ENCODE measurements around the gene FCN3.
"Not testable (repeated sequence)": the region's sequence is repeated elsewhere in the genome, so short reads cannot be mapped to it uniquely, and the experiment has no call there.

FCN3 gene

GRCh38 chr1:27399251-27400025 lies 24.8 kb upstream of the FCN3 start:
- no peak for DNase-seq (ENCODE audit: low read depth in 2 of 2)

DNA sequence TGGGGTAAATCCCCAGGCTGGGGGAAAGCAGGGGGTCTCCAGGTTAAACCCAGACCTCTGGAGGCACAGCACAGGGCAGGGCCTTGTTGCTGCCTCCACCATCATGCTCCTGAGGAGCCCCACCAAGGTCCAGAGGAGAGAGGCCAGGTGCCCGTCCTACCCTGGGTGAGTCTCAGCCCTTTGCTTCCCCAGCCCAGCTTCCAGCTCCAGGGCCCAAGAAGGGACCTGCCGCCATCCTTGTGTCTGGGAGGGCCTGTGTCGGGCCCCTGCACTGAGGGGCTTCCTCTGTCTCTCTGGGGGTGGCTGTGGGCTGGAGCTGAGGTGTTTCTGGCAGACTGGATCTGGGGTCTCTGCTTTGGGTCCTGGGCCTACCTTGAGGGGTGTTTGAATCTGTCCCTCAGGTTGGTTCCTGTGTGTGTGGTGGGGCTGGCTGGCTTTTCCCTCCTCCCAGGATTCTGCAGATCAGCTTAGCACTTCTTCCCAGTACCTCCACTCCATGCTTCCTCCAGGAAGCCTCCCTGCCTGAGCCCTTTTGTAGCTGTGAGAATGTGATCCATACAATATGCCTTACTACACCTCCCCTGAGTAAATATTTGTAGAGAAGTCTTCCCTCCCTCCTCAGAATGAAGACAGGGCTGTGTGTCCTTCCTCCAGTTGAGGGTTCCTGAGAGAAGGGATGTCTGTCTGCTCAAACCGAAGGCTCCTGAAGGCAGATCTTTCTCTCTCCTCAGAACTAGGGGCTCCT lies 24.0 kb upstream of the FCN3 start:
- DNase-seq (ENCODE audit: low read depth in 2 of 2), result no peak

DNA sequence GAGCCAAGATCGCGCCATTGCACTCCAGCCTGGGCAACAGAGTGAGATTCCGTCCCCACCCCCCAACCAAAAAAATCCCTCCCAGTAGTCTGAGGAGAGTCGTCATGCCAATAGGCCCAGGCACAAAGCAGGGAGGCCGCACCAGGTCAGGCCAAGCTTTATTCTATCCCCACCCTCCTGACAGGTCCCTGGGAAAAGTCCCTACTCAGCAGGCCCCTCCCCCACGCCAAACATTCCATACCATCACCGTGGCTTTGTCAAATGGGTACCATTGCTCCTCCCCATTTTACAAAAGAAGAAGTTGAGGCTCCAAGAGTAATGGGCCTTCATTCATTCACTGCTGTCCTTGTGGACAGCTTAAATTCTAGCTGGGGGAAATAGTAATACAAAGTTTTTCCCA lies 23.1 kb upstream of the FCN3 start:
- DNase-seq (ENCODE audit: low read depth in 2 of 2), result no peak

GRCh38 chr1:27397110-27397509 lies 22.5 kb upstream of the FCN3 start:
- DNase-seq (ENCODE audit: low read depth in 2 of 2), result no peak

DNA sequence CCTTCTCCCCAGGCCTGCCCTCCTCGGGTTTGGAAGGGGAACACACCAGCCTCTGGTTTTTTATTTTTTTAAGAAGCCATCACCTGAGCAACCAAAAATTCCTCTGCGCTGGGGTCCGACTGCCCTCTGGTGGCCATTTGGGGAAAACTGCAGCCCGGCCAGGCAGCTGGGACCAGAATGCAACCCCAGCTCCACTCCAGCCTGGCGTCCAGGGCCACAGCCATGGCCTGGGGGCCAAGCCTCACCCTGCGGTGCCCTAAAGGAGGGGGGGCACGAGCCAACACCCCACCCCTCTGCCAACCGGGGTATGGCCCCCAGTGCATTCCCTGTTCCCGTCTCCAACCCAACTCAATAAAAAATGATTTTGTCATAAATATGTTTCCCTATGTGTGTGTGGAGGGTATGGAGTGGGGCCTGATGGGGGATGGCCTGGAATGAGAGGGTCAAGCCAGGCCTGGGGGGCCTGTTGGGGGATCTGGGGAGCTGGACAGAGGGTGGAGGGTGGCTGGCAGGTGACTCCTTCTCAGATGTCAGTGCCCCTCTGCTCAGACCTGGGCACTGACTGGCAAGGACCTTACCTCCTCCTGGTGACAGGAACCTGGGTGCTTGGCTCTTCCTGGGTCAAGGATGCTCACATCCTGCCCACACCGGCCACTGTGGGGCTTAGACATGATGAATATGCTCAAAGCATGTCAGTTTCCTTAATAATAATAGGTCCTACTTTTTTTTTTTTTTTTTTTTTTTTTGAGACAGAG lies 21.0 kb upstream of the FCN3 start:
- DNase-seq (ENCODE audit: low read depth in 2 of 2), result peak; percentile 54 to 63

DNA sequence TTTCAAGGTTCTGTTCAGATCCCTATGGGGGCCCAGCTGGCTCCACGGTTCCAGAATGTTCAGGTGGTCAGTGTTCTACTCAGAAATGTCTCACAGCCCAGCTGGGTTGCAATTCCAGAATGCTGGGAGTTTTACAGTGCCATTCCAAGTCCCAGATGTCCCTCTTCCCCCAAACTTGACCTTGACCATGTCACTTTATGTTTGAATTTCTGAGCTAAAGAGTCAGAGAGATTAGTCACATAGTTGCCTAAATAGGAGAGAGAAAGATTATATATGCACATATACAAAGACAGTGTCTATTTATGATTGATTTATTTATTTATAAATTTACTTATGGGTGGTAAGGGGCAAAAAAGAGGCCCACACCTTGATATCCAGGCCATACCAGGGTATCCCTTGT lies 20.3 kb upstream of the FCN3 start:
- no peak for DNase-seq (ENCODE audit: low read depth in 2 of 2)

DNA sequence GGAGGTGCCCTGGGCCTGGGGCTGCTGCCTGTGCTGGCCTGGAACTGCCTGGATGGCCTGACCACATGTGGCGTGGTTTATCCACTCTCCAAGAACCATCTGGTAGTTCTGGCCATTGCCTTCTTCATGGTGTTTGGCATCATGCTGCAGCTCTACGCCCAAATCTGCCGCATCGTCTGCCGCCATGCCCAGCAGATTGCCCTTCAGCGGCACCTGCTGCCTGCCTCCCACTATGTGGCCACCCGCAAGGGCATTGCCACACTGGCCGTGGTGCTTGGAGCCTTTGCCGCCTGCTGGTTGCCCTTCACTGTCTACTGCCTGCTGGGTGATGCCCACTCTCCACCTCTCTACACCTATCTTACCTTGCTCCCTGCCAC lies 19.6 kb upstream of the FCN3 start:
- no peak for DNase-seq (ENCODE audit: low read depth in 2 of 2)

DNA sequence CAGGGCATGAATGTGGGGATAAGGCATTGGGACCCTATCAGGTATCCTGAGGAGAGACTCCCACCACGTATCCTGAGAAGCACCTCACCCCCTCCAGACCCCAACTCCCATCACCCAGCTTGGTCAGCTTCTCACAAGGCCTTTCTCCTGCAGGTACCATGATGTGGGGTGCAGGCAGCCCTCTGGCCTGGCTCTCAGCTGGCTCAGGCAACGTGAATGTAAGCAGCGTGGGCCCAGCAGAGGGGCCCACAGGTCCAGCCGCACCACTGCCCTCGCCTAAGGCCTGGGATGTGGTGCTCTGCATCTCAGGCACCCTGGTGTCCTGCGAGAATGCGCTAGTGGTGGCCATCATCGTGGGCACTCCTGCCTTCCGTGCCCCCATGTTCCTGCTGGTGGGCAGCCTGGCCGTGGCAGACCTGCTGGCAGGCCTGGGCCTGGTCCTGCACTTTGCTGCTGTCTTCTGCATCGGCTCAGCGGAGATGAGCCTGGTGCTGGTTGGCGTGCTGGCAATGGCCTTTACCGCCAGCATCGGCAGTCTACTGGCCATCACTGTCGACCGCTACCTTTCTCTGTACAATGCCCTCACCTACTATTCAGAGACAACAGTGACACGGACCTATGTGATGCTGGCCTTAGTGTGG lies 19.1 kb upstream of the FCN3 start:
- no peak for DNase-seq (ENCODE audit: low read depth in 2 of 2)

GRCh38 chr1:27392778-27393635 lies 18.4 kb upstream of the FCN3 start:
- DNase-seq (ENCODE audit: low read depth in 2 of 2), result no peak

- peak; percentile 87 for DNase-seq (ENCODE audit: low read depth in 2 of 2)
Measured at GRCh38 chr1:27392096-27392777, 17.6 kb upstream of the FCN3 start, which contains the start of gene GPR3. GPR3 (plus strand) TSS chr1:27392622; CDS start chr1:27393799, 1,177 bp downstream.

DNA sequence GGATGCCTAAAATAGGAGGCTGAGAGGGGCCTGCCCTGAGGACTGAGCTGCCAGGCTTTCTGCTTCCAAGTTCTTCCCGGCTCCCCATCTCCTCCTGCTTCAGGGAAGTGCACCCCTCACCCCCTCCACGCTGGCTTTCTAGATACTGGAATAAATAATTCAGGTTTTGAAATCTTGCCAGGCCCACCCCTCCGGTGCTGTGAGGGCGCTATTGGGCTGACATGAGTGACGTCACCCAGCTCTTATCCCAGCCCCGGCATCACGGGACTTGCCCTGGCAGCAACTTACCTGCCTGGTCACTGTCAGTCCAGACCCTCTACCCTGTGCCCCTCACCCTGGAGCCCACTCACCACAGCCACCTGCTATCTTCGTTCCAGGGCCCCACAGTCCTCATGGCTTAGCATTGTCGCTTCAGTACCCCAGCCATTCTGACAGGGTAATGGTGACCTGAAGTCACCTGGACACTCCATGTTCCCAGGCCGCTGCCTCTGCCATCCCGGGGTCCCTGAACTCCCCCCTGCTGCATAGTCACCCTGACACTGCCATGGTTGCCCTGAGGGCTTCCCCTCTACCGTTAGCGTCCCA lies 17.0 kb upstream of the FCN3 start:
- DNase-seq (ENCODE audit: low read depth in 2 of 2), result no peak

GRCh38 chr1:27388337-27389005 lies 13.8 kb upstream of the FCN3 start:
- peak; percentile 58 to 59 for DNase-seq (ENCODE audit: low read depth in 2 of 2)

- DNase-seq (ENCODE audit: low read depth in 2 of 2), result not testable (repeated sequence)
Measured at GRCh38 chr1:27384797-27385196, 10.2 kb upstream of the FCN3 start.

DNA sequence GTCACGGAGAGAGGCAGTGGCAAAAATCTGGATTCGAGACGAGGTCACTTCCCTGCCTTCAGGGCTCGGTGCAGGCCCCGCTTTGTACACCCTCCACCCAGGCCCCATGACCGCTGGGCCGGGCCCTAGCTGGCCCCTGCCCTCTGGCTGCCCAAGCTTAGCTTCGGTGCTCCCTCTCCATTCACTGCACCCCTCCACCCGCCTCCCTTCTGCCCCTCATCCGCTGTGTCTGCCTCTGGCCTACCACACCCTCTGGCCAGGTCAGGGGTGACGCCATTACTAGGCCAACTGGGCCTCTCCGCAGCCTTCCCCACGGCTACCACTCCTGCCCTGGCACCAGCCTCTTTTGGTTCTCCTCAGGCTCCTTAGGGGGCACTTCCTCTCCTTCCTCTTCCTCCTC lies 9.0 kb upstream of the FCN3 start:
- DNase-seq (ENCODE audit: low read depth in 2 of 2), result no peak

DNA sequence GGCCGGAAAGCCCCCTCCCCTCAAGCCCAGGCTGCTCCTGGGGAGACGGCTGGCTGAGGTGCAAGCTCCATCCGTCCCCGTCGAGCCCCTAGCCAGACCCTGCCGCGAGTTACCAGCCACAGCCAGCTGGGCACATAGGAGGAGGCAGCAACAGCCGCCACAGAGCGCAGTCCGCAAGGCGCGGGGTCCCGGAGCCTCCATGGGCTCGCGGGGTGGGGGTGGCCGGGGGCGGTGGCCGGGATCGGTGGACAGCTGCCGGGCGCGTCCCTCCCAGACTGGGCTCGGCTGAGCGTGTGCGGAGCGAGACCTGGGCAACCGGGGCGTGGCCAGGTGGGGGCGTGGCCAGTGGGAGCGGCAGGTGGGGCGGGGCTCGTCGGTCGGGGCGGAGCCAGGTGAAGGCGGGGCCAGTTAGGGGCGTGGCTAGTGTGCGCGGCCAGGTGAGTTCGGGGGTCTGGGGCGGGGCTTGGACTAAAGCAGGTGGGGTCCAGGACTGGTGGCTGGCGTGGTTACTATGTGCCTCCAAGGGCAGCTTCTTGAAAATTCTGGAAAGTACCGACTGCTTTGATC lies 8.5 kb upstream of the FCN3 start, which contains the start of gene CD164L2:
Gene CD164L2 (minus strand): TSS at position 295 of the 567 bp plus-strand sequence. CDS start 94 bp downstream, at position 201.
- no peak for DNase-seq (ENCODE audit: low read depth in 2 of 2)

GRCh38 chr1:27381969-27382762 lies 7.5 kb upstream of the FCN3 start:
- no peak for DNase-seq (ENCODE audit: low read depth in 2 of 2)

GRCh38 chr1:27380766-27381733 lies 6.4 kb upstream of the FCN3 start:
- no peak for DNase-seq (ENCODE audit: low read depth in 2 of 2)
